DND-41 (cell line): ENCODE data around the gene CCDC3.

Experiments used
- ATAC-seq: fragments of 200-7000 bp; cut with Tn5 transposase; 3 replicates; pipeline ENCODE4 v1.9.1; 2021; ENCODE audit warnings: low read depth; ENCODE audit not compliant: insufficient read depth
- DNase-seq: peaks from one replicate; pipeline ENCODE4 v3.0.0-alpha.2; 2020
- H2AFZ ChIP-seq: 2 replicates; pipeline ENCODE4 v1.6.0; 2012; ENCODE audit warnings: low read depth, low read length
- H3K27ac ChIP-seq: 2 replicates; pipeline ENCODE4 v1.5.1; 2012; ENCODE audit warnings: low read length, inconsistent platforms
- H3K27me3 ChIP-seq: fragments of 200-600 bp; sonication (generic); 2 replicates; pipeline ENCODE4 v1.6.0; 2012; ENCODE audit warnings: low read length, mild to moderate bottlenecking, inconsistent platforms; ENCODE audit not compliant: insufficient read depth, poor library complexity
- H3K36me3 ChIP-seq: 2 replicates; pipeline ENCODE4 v1.5.1; 2012; ENCODE audit warnings: low read length, inconsistent platforms; ENCODE audit not compliant: insufficient read depth
- H3K4me1 ChIP-seq: 2 replicates; pipeline ENCODE4 v1.5.1; 2012; ENCODE audit warnings: mild to moderate bottlenecking, low read length; ENCODE audit not compliant: insufficient read depth
- H3K4me2 ChIP-seq: 2 replicates; pipeline ENCODE4 v1.6.0; 2012; ENCODE audit warnings: mild to moderate bottlenecking, moderate library complexity, low read length, inconsistent platforms; ENCODE audit not compliant: insufficient read depth
- H3K4me3 ChIP-seq, 2 experiments: fragments of 200-600 bp in 1 of 2; shearing (Covaris generic) in 1 of 2; 2 replicates each; pipeline ENCODE4 v1.5.1; 2012 to 2016; ENCODE audit warnings: inconsistent platforms in 2 of 2, low read length in 2 of 2, mild to moderate bottlenecking in 2 of 2, low read depth in 1 of 2, moderate library complexity in 1 of 2
- H3K79me2 ChIP-seq: 2 replicates; pipeline ENCODE4 v1.6.0; 2012; ENCODE audit warnings: low read length, inconsistent platforms; ENCODE audit not compliant: insufficient read depth
- H3K9ac ChIP-seq: 2 replicates; pipeline ENCODE4 v1.6.0; 2012; ENCODE audit warnings: low read depth, mild to moderate bottlenecking, inconsistent platforms, low read length, moderate library complexity
- H3K9me3 ChIP-seq: 2 replicates; pipeline ENCODE4 v1.5.1; 2012; ENCODE audit warnings: low read length, moderate library complexity, mild to moderate bottlenecking, inconsistent platforms; ENCODE audit not compliant: insufficient read depth, severe bottlenecking
- H4K20me1 ChIP-seq: 2 replicates; pipeline ENCODE4 v1.6.0; 2012; ENCODE audit warnings: low read length; ENCODE audit not compliant: insufficient read depth
- EZH2 ChIP-seq: IDR thresholded peaks from 3 replicates; pipeline ENCODE4 v1.6.1; 2012; ENCODE audit warnings: borderline replicate concordance, low read depth, mild to moderate bottlenecking, moderate library complexity, low read length, inconsistent platforms; ENCODE audit not compliant: severe bottlenecking
- TF ChIP-seq, protein P1 (sequence below): IDR thresholded peaks from 2 replicates; pipeline ENCODE4 v1.5.1; 2012; ENCODE audit warnings: borderline replicate concordance, low read length, moderate library complexity, mild to moderate bottlenecking; ENCODE audit not compliant: poor library complexity, severe bottlenecking; ENCODE audit errors: extremely low read depth

CCDC3 gene

GRCh38 chr10:12925845-12926244, 75.7 kb downstream of the CCDC3 start:
- no peak overlapping the region for H3K4me3 ChIP-seq
- no peak for TF ChIP-seq EZH2
- TF ChIP-seq, protein P1, sequence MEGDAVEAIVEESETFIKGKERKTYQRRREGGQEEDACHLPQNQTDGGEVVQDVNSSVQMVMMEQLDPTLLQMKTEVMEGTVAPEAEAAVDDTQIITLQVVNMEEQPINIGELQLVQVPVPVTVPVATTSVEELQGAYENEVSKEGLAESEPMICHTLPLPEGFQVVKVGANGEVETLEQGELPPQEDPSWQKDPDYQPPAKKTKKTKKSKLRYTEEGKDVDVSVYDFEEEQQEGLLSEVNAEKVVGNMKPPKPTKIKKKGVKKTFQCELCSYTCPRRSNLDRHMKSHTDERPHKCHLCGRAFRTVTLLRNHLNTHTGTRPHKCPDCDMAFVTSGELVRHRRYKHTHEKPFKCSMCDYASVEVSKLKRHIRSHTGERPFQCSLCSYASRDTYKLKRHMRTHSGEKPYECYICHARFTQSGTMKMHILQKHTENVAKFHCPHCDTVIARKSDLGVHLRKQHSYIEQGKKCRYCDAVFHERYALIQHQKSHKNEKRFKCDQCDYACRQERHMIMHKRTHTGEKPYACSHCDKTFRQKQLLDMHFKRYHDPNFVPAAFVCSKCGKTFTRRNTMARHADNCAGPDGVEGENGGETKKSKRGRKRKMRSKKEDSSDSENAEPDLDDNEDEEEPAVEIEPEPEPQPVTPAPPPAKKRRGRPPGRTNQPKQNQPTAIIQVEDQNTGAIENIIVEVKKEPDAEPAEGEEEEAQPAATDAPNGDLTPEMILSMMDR: no peak
- H3K9ac ChIP-seq: no peak overlapping the region
- no peak overlapping the region for H3K27ac ChIP-seq
- no peak overlapping the region for H2AFZ ChIP-seq
- no peak for ATAC-seq
- no peaks in the 10 kb centered on the region for H4K20me1 ChIP-seq
- H3K9me3 ChIP-seq: no peaks in the 10 kb centered on the region
- no peak overlapping the region for H3K4me2 ChIP-seq
- H3K4me1 ChIP-seq: no peaks in the 10 kb centered on the region
- no peak for DNase-seq
- no peaks in the 10 kb centered on the region for H3K36me3 ChIP-seq
- no peaks in the 10 kb centered on the region for H3K79me2 ChIP-seq
- no peaks in the 10 kb centered on the region for H3K27me3 ChIP-seq

DNA sequence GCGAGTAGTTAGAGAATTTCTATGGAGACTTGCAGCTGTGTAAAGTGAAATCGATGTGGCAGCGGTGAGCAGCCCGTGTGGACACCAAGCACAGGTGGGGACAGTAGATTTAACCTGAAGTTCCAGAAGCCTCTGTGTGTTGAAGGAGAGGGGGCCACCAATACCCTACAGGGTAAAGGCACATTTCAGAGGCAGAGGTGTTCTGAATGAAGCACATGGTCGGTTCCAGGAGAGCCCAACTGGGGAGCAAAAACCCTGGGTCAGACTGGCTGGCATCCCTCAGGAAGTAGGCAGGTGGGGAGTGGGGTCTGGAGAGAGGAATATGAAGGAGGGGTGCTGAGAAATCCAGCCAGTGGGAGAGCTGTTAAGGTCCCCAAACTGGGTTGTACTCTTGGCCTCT, 76.6 kb downstream of the CCDC3 start:
- no peaks in the 10 kb centered on the region for H3K36me3 ChIP-seq
- no peak overlapping the region for H2AFZ ChIP-seq
- H3K4me2 ChIP-seq: no peak overlapping the region
- H3K4me3 ChIP-seq: no peak overlapping the region
- no peak overlapping the region for H3K27ac ChIP-seq
- H3K9ac ChIP-seq: no peak overlapping the region
- H3K4me1 ChIP-seq: no peaks in the 10 kb centered on the region
- H3K9me3 ChIP-seq: no peaks in the 10 kb centered on the region
- ATAC-seq (no peak), DNase-seq (no peak)
- H4K20me1 ChIP-seq: no peaks in the 10 kb centered on the region
- TF ChIP-seq EZH2: no peak
- no peaks in the 10 kb centered on the region for H3K27me3 ChIP-seq
- H3K79me2 ChIP-seq: no peaks in the 10 kb centered on the region

GRCh38 chr10:12922117-12922900, 79.2 kb downstream of the CCDC3 start:
- Histone ChIP-seq H3K36me3 (no peaks in the 10 kb centered on the region), H2AFZ (no peak overlapping the region), H3K4me1 (no peaks in the 10 kb centered on the region), H3K4me3 (no peak overlapping the region), H3K4me2 (no peak overlapping the region), H3K9me3 (no peaks in the 10 kb centered on the region), H3K79me2 (no peaks in the 10 kb centered on the region), H3K27ac (no peak overlapping the region), H3K9ac (no peak overlapping the region), H4K20me1 (no peaks in the 10 kb centered on the region), H3K27me3 (no peaks in the 10 kb centered on the region)
- TF ChIP-seq EZH2: no peak
- TF ChIP-seq, protein P1: no peak
- ATAC-seq: no peak
- no peak for DNase-seq

- no peak for ATAC-seq
- no peaks in the 10 kb centered on the region for H3K27me3 ChIP-seq
- no peak overlapping the region for H2AFZ ChIP-seq
- no peak overlapping the region for H3K27ac ChIP-seq
- no peak for DNase-seq
- TF ChIP-seq, protein P1: no peak
- no peak for TF ChIP-seq EZH2
- H3K4me2 ChIP-seq: no peak overlapping the region
- no peaks in the 10 kb centered on the region for H3K9me3 ChIP-seq
- H3K36me3 ChIP-seq: no peaks in the 10 kb centered on the region
- no peaks in the 10 kb centered on the region for H4K20me1 ChIP-seq
- no peak overlapping the region for H3K4me3 ChIP-seq
- H3K9ac ChIP-seq: no peak overlapping the region
- H3K4me1 ChIP-seq: no peaks in the 10 kb centered on the region
- no peaks in the 10 kb centered on the region for H3K79me2 ChIP-seq
Observed at GRCh38 chr10:12921163-12921562, 80.3 kb downstream of the CCDC3 start.
